Globus pallidus (tissue), 1 donor: ENCODE data around the gene PFDN4.
"Not testable (repeated sequence)": the region's sequence is repeated elsewhere in the genome, so short reads cannot be mapped to it uniquely, and the experiment has no call there.

ENCODE experiments used
- DNase-seq: peaks from one replicate; pipeline ENCODE4 v3.0.0-alpha.2; 2015; ENCODE audit warnings: low spot score

PFDN4 gene

DNA sequence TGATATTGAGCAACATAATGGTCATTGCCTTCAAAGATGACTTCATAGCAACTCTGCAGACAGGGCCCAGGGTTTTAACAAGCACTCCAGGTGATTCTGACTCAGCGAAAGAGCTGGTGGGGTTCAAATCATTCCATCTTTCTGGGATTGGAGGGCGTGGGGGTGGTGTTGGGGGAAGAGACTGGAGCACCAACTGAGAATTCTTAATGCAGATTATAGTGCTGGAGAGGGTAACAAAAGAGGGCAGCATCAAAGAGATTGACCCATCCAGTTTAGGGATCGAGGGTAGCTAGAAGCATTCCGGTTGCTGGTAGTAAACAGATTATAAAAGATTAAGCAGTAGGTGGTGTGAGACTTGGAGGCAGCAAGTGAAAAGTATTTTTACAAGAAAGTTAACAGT is 15.9 kb downstream of the PFDN4 start:
- DNase-seq: no peak

DNA sequence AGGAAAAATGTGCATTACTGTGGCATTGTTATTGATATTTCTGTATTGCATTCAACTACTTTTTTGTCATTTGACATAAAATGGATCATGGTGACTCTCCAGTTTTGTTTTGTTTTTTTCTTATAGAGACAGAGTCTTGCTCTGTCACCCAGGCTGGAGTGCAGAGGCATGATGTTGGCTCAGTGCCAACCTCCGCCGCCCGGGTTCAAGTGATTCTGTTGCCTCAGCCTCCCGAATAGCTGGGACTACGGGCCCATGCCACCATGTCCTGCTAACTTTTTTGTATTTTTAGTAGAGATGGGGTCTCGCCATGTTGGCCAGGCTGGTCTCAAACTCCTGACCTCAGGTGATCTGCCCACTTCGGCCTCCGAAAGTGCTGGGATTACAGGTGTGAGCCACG is 16.8 kb downstream of the PFDN4 start:
- DNase-seq: not testable (repeated sequence)

DNA sequence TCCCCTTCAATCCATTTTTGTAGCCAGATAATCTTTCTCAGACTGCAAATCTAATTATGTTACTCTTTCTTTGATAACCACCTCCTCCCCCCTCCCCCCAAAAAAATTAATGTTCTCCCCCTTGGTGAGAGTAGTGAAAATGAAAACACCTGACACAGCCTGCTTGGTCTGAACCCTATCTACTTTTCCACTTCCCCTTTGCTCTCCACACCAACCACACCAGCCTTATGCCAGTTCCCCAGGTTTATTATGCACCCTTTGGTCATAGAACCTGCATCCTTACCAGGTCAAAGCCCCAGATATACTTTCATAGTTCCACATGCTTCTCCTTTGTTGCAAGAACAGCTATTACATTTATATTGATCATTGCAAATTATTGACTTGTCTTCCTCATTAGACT is 19.4 kb downstream of the PFDN4 start:
- DNase-seq: no peak

DNA sequence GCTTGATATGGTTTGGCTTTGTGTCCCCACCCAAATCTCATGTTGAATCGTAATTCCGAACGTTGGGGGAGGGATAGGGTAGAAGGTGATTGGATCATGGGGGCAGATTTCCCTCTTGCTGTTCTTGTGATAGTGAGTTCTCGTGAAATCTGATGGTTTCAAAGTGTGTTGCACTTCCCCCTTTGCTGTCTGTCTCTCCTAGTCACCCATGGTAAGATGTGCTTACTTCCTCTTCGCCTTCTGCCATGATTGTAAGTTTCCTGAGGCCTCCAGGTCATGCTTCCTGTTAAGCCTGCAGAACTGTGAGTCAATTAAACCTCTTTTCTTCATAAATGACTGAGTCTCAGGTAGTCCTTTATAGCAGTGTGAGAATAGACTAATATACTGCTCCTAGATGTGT is 19.9 kb downstream of the PFDN4 start:
- no peak for DNase-seq

DNA sequence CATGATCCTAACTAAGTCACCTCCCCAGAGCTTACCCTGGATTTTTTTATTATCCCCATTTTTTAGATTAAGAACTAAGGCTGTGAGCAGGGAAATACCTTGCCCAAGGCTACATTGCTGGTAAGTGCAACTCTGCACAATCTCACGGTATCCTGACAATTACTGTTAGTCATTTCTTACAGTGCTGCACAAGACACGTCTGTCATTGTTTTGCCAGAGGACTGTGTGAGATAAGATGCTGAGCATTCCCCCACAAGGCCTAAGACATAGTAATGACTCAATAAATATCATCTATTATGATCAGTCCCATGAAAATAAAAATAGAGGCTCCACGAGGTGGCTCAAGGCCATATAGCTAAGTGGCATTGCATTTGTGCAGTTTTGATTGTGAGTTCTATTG is 21.0 kb downstream of the PFDN4 start:
- no peak for DNase-seq

DNA sequence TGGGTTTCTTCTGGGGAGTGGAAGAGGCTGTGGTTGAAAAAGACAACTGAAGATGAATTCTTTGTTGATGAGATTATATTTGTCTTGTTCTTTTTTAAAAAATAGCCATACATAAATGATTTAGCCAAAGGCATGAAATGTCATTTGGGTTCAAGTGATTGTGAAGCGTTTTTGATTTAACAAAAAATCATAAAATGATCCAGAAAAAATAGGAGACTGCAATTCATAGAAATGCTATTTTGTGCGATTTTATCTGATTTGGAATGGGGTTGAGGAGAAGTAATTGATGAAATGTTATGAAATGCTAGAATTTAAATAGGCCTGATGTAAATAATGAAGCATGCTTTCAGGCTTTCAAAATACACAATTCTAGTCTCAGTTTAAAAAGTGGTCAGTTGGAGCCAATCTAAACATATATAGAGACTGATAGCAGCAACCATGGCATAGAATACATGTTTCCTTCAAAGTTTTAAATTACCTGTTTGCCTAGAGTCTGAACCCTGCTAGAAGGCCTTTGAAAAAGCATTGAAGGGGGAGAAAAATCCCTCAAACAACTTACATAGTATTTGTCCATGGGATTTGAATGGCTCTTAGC is 21.8 kb downstream of the PFDN4 start:
- no peak for DNase-seq

DNA sequence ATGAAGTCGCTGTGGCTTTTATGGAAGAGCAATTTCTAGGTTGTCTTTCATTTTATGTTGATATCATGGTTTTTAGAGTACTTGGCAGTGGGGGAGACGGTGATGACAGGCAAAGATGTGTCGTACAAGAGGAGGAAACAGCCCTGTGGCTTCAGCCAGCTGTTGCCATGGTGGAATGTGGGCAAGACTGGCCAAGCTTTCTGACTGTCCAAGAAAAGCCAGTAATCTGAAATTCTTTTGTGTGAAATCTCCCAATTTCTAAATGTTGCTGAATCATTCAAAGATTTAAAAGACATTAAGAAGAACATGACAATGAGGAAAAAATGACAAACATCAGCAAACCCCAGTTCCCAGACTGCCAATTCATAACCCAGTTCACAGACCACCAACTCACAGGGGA is 23.1 kb downstream of the PFDN4 start:
- DNase-seq: no peak

DNA sequence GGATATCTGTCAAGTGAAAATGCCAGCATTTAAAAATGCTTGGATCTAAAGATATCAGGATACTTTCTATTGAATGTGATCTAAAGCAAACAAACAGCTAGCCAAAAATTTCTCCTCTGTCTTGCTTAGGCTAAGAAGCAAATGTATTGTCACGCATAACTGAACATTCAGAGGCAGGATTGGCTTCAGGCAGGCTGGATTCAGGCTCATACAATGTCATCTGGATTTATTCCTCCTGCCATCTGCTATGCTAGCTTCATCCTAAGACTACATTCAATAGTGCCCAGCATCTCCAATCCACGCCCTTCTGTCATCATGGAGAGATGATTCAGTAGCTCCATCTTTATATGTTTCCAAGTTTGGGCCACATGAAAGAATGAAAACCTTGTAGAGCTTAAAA is 27.1 kb downstream of the PFDN4 start:
- DNase-seq: no peak

DNA sequence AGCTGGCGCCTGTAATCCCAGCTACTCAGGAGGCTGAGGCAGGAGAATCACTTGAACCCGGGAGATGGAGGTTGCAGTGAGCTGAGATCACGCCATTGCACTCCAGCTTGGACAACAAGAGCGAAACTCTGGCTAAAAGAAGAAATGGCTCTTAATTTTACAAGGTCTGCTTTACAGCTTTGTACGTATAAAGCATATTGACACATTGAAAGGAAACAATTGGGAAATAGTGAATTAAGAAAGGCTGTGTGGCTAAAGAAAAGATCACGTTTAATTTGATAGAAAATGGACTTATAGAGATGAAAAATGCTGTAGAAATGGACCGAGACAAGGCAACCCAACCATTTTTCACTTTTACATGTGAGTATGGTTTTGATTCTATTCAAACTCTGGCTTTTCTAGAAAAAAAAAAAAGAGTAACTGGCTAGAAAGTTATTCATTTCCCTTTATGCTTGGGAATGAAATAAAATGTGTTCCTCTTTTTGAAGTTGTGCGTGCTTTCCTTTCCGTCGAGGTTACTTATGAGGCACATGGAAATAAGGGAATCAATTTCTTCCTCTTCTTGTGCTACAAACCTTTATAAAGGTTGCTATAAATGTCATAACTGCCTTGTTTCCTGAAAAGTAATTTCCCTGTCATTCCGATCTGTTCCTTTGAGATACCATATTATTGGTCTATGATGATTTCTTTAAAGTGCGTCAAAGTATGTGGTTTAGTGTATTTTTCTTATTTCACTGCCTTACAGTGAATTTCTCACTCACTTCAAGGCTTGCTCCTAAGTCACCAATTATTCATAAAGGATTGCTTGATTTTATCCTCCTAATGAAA is 29.4 kb downstream of the PFDN4 start:
- DNase-seq: no peak

DNA sequence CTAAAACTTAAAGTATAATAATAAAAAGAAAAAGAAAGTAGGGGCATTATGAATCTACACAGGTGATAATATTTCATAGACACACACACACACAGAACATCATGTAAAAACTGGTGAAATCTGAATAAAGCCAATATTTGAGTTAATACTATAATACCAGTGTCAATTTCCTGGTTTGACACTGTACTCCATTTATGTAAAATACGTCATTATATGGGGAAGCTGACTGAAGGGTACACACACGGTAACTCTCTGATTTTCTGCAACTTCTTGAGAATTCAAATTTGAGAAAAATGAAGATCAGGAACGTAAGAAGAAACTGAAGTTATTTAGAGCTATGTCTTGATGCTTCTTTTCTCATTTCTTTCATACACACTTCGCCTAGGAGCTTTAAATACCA is 36.2 kb downstream of the PFDN4 start:
- no peak for DNase-seq

DNA sequence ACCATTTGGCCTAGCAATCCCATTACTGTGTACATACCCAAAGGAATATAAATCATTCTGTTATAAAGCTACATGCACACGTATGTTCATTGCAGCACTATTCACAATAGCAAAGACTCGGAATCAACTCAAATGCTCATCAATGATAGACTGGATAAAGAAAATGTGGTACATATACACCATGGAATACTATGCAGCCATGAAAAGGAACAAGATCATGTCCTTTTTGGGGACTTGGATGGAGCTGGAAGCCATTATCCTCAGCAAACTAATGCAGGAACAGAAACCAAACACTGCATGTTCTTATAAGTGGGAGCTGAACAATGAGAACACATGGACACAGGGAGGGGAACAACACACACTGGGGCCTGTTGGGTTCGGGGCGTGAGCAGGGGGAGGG is 40.8 kb downstream of the PFDN4 start:
- not testable (repeated sequence) for DNase-seq

DNA sequence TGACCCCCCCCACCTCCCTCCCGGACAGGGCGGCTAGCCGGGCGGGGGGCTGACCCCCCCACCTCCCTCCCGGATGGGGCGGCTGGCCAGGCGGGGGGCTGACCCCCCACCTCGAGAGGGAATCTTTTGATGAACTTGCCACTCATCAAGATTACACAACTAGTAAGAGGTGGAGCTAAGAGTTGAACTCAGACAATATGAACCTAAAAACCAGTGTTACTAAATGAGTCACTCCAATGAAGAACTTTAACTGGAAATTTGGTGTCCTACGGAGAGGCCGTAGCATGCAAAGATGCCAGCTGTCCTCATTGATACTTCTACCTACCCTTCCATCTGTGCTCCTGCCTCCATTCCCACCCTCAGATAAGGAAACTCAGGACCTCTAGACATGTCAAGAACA is 42.8 kb downstream of the PFDN4 start:
- DNase-seq: no peak

DNA sequence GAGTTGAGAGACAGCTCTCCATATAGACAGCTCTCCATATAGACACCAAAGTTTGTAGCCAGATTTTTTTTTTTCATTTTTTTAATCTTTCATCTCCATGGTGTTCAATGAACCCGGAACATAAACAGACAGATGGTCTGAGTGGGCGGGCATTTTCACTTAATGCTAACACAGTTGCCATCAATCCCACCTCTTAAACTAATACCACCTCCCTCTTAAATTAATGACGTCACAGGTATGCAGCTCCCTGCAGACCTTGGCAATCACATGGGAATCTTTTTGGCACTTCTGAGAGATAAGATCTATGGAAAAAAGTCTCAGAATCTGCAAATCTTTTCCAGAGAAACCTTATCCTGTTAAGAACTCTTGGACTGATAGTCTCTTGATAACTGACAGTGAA is 43.2 kb downstream of the PFDN4 start:
- DNase-seq: no peak

DNA sequence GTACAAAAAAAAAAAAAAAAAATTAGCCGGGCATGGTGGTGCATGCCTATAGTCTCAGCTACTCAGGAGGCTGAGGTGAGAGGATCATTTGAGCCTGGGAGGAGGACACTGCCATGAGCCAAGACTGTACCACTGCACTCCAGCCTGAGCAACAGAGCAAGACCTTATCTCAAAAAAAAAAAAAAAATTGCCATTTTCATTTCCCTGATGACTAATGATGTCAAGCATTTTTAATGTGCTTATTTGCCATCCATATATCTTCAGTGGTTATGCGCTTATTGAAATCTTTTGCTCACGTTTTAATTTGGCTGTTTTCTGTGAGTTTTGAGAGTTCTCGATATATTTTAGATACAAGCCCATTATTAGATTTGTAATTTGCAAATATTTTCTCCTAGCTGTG is 46.7 kb downstream of the PFDN4 start:
- DNase-seq: no peak

DNA sequence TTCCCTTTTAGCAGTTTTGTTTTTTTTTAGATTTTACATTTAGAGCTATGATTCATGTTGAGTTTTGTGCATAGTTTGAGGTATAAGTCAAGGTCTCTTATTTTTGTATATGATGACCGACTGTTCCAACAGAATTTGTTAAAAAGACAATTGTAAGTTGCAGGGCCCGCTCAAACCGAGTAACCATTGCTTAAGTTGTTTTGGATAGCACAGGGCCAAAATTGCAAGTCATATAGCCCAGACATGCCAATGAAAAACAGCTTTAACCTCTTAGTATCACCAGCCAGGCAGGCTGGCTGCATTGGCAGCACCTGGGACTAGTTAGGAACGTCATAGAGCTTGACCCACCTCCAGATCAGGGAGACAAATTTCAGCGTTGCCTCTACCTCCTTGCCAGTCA is 47.3 kb downstream of the PFDN4 start:
- no peak for DNase-seq

DNA sequence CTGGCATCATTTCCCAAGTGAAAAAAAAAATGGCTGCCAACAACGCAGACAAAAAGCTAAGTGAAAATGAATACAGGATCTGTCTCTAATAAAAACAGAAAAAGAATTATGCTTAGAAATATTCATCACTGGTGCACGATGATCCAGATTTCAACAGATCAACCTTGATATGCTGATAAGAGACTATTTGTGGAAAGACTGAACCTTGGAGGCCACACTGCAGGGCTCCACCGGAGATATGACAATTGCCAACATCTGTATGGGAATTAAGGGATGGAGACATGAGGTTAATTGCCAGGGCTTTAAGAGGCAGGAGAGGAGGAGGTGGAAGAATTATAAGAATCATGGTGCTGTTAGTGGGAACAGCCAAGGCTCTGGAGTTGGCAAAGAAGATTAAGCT is 48.3 kb downstream of the PFDN4 start:
- no peak for DNase-seq

DNA sequence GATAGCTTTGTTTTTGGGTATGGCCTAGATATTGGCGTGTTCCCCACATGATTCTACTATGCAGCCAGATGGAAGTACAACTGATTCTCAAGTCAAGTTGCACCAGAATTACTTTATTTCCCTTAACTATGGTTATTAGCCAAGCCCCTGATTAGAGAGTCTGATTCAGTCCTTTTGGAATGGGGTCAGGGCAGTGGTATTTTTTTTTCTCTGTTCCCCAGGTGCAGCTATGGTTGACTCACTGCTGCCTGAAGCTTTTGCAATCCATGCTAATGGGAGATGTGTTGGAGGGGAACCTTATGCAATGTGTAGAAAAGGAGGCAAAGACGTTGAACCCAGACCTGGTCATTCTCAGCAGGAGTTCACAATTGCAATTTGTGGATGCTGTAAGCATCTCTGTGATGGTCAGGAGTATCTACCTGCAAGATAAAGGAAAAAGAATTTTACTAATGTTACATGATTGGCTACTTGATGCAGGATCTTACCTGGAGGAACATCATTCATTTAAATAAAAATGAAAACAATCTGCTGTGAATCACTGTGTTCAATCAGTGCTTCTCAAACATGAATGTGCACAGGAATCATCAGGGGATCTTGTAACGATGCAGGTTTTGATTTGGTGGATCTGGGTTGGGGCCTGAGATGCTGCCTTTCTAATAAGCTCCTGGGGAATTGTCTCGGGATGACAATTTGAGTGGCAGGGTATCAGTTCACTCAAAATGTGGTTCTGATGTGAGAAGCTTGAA is 49.4 kb downstream of the PFDN4 start:
- DNase-seq: no peak

DNA sequence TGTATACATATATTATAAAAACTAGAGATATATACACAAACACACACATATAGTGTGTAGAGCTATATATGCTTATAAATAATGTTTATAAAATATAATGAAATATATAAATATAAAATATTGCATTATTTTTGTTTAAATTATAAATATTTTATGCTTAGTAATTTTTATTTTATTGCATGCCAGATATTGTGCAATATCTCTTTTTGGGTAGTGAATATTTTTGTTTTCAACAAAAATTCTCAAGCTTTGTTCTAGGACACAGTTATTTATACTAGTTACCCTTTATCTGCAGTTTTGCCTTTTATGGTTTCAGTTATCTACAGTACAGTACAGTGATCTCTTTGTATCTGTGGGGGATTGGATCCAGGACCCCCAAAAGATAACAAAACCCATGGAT is 52.2 kb downstream of the PFDN4 start:
- no peak for DNase-seq

DNA sequence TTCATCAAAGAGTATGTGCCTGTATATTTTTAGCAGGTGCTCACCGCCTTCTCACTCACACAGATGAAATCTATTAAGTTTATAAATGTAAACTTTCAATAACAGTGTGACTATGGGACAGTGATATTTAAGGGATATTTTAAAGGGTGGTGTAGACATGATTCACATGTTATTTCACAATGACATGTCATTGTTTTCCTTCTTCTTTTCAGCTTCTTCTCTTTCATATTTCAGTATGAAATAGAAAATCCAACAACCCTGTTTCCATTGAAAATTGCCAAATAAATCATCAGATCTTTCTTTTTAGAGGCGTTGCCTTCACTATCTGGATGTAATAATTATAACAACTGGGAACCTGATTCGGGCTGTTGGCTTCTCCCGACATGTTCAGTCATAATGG is 54.8 kb downstream of the PFDN4 start:
- no peak for DNase-seq

DNA sequence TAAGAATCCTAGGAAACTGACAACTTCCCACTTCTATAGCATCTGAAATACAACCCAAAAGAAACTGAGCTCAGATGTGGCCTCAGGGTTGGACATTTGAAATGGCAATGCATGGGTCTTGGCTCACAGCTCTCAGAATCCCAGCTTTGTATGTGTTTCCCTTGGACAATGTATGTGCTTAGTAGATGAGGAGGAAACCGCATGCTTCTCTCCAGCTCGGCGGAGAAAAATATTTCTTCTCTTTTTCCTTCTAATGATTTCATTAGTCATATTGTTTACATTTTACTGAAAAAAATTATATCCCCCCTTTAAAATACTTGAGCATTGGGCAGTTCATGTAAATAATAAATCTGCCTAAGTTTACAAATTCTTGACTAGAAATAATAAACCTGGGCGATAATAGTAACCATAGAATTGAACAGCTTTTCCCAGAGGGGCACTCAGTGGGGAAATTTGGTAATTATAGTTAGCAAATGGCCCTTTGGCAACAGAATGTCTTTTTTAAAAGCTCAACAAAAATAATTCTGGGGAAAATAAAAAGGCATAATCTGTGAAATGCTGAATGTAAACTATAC is 55.3 kb downstream of the PFDN4 start:
- DNase-seq: no peak

DNA sequence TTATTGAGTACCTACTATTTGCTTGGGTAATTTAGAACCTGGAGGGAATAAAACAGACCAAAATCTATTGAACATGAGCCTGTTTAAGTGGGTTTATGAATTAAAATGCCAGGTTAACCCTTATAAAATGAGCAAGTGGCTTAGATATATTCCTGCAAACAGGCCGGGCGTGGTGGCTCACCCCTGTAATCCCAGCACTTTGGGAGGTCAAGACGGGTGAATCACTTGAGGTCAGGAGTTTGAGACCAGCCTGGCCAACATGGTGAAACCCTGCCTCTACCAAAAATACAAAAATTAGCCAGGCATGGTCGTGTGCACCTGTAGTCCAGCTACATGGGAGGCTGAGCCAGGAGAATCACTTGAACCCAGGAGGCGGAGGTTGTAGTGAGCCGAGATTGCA is 57.9 kb downstream of the PFDN4 start:
- DNase-seq: not testable (repeated sequence)

DNA sequence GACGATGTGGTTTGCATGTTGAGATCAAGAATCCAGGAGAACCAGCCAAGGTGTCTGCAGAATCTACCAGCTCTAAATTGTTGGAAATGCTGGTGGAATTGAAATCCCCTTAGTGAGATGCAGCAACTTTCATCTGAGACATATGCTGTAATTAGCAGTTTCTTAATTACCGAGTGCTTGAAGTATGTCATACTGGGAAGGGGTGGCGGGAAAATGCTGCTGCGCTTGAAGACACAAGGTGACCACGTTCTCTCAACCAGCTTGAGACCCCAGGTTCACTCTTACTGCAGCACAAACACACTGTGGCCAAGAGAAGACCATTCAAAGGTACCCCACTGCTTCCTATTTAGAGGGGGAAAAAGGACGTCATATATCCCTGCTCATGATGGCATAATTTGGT is 59.0 kb downstream of the PFDN4 start:
- no peak for DNase-seq

DNA sequence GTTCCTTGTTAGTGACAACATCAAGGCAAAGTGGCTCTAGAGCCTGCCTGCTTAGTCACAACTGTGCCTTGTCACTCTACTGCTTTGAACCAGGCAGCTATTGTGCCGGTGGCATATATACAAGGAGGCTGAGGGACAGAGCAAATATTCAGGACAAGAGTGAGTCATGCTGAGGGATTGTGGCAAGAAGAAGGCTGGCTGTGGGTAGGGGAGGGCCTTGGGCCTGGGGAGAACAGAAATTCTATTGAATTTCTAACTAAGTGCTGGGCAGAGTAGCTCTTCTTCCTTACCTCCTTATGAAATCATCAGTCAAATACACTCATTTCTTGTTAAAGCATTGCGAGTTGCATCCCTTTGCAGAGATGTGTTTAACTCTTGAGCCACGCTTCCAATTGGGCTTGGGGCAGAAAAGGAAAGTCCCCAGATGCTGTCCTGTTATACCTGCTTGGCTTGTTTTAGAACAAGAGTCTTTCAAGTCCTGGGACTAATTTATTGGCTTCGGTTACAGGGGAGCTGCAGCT is 59.7 kb downstream of the PFDN4 start:
- DNase-seq: no peak
